Measurements from ENCODE around the gene RNF121. TPM values are rescaled to one million over a fixed set of nuclear protein-coding genes. Genes with fewer than 3 reads are reported as not detected.

Gene RNF121
- total and polyA plus RNA-seq, 2 of the 4 experiments (the other 2 are of a cell fraction): 43.4 to 88.7 TPM

DNA sequence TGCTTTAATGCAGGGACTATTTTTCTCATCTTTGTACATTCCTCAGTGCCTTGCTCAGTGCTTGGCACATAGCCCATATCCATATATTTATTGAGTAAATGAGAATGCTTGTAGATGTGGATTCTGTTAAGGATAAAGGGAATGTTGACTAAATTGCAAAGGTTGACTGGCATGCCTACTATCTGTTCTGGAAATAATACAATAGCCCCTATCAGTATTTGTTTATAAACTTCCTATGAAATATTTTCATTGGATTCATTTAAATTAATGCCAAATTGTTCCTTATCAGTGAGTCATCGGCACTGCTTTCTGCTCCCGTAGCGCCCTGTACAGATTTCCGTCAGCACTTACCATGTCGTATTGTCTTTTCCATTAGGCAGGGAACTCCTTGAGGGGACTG, 8.0 kb downstream of the RNF121 start:
- Histone ChIP-seq H3K4me2 (ENCODE audit: low read depth, low read length) (no peak overlapping the region), H4K8ac (ENCODE audit: low read depth in 2 of 2, low read length in 2 of 2) (no peak overlapping the region), H3K4me1 (ENCODE audit: control insufficient read depth, insufficient read depth, low read length) (peaks cover 2% of the 10 kb centered on the region), H3K18ac (ENCODE audit: low read depth, low read length) (no peak overlapping the region), H3K9me3 (ENCODE audit: control insufficient read depth, insufficient read depth, low read length) (no peaks in the 10 kb centered on the region), H3K14ac (replicated peaks; ENCODE audit: low read depth, low read length) (no peak overlapping the region), H4K5ac (ENCODE audit: low read depth, low read length) (no peak overlapping the region), H4K91ac (ENCODE audit: insufficient read depth, low read depth, low read length) (no peak overlapping the region), H2BK5ac (ENCODE audit: low read depth, low read length, poor library complexity, severe bottlenecking) (no peak overlapping the region), H3K36me3 (ENCODE audit: control insufficient read depth, insufficient read depth, low read length) (no peaks in the 10 kb centered on the region; the same call in 1 of the 2 replicates), H3K56ac (ENCODE audit: extremely low read depth, insufficient read depth, low read length) (no peak overlapping the region), H3K9ac (ENCODE audit: low read depth, low read length) (no peak overlapping the region), H3K4ac (ENCODE audit: low read depth, low read length) (no peak overlapping the region), H2BK20ac (ENCODE audit: low read depth, low read length) (no peak overlapping the region), H3K4me3 (ENCODE audit: insufficient read depth, low read depth, low read length) (no peak overlapping the region), H3K9me1 (ENCODE audit: insufficient read depth, low read length) (peaks cover 3% of the 10 kb centered on the region; the same call in 1 of the 2 replicates), H2AK5ac (ENCODE audit: low read depth, low read length) (no peak overlapping the region), H3K27ac (ENCODE audit: insufficient read depth, low read length) (no peak overlapping the region), H3K27me3 (ENCODE audit: control insufficient read depth, insufficient read depth, low read length) (no peaks in the 10 kb centered on the region), H2BK120ac (ENCODE audit: low read depth, low read length) (no peak overlapping the region), H3K23ac (ENCODE audit: low read depth, low read length) (no peak overlapping the region), H4K20me1 (ENCODE audit: insufficient read depth, low read length) (peaks cover 45% of the 10 kb centered on the region; the same call in 1 of the 2 replicates), H2AK9ac (replicated peaks; ENCODE audit: low read depth, low read length, poor library complexity) (no peak overlapping the region), H2AFZ (replicated peaks; ENCODE audit: low read length, poor library complexity) (no peak overlapping the region), H2BK15ac (ENCODE audit: low read depth, low read length) (no peak overlapping the region), H3K79me1 (ENCODE audit: low read depth in 1 of 2, low read length in 2 of 2) (peaks cover 31 to 73% of the 10 kb centered on the region in 2 experiments)
- intact Hi-C loops (cut with micrococcal nuclease): no loop called here
- in situ Hi-C loops (cut with MboI; ENCODE audit: low sequenced_read_pairs): no loop called here
- dilution Hi-C loops (cut with HindIII; ENCODE audit: low sequenced_read_pairs, unreplicated experiment): no loop called here
- no CpG with 5 or more reads among the region's 5 CpGs for WGBS, 2 experiments (ENCODE audit: extremely low coverage in 2 of 2, insufficient read length in 1 of 2)
- TF ChIP-seq, protein P1, sequence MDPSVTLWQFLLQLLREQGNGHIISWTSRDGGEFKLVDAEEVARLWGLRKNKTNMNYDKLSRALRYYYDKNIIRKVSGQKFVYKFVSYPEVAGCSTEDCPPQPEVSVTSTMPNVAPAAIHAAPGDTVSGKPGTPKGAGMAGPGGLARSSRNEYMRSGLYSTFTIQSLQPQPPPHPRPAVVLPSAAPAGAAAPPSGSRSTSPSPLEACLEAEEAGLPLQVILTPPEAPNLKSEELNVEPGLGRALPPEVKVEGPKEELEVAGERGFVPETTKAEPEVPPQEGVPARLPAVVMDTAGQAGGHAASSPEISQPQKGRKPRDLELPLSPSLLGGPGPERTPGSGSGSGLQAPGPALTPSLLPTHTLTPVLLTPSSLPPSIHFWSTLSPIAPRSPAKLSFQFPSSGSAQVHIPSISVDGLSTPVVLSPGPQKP (IDR thresholded peaks at IDR 0.05; ENCODE audit: borderline replicate concordance, low read depth, low read length): no peak
- 0 out of 2 replicates have a peak, but pooled peaks have one; percentile 5 for TF ChIP-seq FOS (IDR thresholded peaks at IDR 0.05; ENCODE audit: low read depth, low read length)
- DNase-seq (peak; percentile 53), ATAC-seq (ENCODE audit: low read depth) (peak; percentile 41)
- no TSS peak for BruUV-seq (replicated peaks)
- CTCF ChIA-PET: no interaction called here
- POLR2A ChIA-PET (ENCODE audit: unreplicated experiment): no interaction called here
